GM10266 (cell line): ENCODE results near the gene HSD17B8.

Experiments
- DNase-seq: peaks from one replicate; pipeline ENCODE4 v3.0.0; 2012; ENCODE audit errors: extremely low spot score
- TF ChIP-seq, protein P1 (sequence below): IDR thresholded peaks from 2 replicates; pipeline ENCODE4 v1.5.1; 2012; ENCODE audit warnings: mild to moderate bottlenecking, low read depth; ENCODE audit not compliant: control insufficient read depth, insufficient read depth; ENCODE audit errors: missing control alignments

Gene HSD17B8

GRCh38 chr6:33178755-33179475 is 25.5 kb upstream of the HSD17B8 start:
- TF ChIP-seq, protein P1, sequence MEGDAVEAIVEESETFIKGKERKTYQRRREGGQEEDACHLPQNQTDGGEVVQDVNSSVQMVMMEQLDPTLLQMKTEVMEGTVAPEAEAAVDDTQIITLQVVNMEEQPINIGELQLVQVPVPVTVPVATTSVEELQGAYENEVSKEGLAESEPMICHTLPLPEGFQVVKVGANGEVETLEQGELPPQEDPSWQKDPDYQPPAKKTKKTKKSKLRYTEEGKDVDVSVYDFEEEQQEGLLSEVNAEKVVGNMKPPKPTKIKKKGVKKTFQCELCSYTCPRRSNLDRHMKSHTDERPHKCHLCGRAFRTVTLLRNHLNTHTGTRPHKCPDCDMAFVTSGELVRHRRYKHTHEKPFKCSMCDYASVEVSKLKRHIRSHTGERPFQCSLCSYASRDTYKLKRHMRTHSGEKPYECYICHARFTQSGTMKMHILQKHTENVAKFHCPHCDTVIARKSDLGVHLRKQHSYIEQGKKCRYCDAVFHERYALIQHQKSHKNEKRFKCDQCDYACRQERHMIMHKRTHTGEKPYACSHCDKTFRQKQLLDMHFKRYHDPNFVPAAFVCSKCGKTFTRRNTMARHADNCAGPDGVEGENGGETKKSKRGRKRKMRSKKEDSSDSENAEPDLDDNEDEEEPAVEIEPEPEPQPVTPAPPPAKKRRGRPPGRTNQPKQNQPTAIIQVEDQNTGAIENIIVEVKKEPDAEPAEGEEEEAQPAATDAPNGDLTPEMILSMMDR = no peak
- DNase-seq = no peak

GRCh38 chr6:33181141-33181540 is 23.3 kb upstream of the HSD17B8 start:
- TF ChIP-seq, protein P1 = no peak
- DNase-seq = no peak

- no peak for DNase-seq
- TF ChIP-seq, protein P1 = no peak
Observed at GRCh38 chr6:33183071-33183683, 21.3 kb upstream of the HSD17B8 start.

GRCh38 chr6:33185190-33185589 is 19.3 kb upstream of the HSD17B8 start:
- TF ChIP-seq, protein P1 = no peak
- no peak for DNase-seq

DNA sequence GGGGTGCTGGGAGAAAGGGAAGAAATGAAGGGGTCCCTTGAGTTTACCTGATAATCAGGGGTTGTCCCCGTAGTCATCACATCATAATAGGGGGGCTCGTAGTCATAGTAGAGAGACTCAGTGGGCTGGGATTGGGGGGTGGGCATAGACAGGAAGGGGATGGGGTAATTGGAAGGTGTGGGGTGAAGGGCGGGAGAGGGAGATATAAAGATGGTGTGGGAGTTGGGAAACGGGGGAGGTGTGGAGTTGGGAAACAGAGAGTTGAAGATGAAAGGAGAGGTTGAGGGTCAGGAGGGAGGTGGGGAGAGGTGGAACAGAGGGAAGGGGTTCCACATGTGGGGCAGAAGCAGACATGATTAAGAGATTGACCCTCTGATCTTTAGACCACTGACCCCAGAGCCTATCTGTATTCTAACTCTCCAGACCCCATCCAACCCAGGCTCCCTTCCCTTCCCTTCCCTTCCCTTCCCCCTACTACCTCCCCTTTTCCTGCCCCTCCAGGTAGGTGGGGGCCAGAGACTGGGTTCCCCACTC is 18.7 kb upstream of the HSD17B8 start:
- TF ChIP-seq, protein P1 = no peak
- no peak for DNase-seq

GRCh38 chr6:33187809-33188208 is 16.6 kb upstream of the HSD17B8 start:
- TF ChIP-seq, protein P1 = no peak
- DNase-seq = no peak

DNA sequence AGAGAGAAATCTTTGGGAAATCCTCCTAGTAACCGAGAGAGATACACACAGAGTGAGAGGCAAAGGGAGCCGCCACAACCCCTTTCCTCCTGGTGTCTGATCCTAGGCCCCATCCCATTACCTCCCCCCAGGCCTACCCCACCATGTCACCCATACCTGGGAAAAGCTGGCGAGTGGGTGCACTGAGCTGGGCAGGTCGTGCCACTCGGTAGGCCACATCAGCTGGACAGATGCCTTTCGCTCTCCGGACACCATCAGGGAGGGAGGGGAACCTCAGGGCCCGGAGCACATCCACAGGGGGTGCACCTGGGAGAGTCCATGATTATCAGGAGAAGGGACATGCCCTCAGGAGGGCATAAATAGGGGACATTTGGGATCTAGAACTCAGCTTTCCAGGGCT is 15.3 kb upstream of the HSD17B8 start:
- TF ChIP-seq, protein P1 = no peak

More for the DNA sequence above, 15.3 kb upstream of the HSD17B8 start:
- no peak for DNase-seq
